WERI-Rb-1 (cell line): Measurements from ENCODE around the gene CFB.
"Not testable (repeated sequence)": the region's sequence is repeated elsewhere in the genome, so short reads cannot be mapped to it uniquely, and the experiment has no call there.

Experiments used
- DNase-seq: peaks from one replicate; pipeline ENCODE4 v3.0.0-alpha.2; 2020
- H3K27ac ChIP-seq: fragments of 250-450 bp; sonication (Bioruptor Pico); 2 replicates; pipeline ENCODE4 v1.5.1; 2020; ENCODE audit warnings: mild to moderate bottlenecking, moderate library complexity
- H3K27me3 ChIP-seq: fragments of 250-450 bp; sonication (Bioruptor Pico); 2 replicates; pipeline ENCODE4 v1.5.1; 2021; ENCODE audit warnings: mild to moderate bottlenecking, low read depth, moderate library complexity; ENCODE audit not compliant: insufficient read depth, severe bottlenecking
- H3K36me3 ChIP-seq: fragments of 250-450 bp; sonication (Bioruptor Pico); 2 replicates; pipeline ENCODE4 v1.5.1; 2020; ENCODE audit warnings: mild to moderate bottlenecking, moderate library complexity
- H3K4me3 ChIP-seq: 2 replicates; pipeline ENCODE4 v1.5.1; 2011; ENCODE audit warnings: low read depth, mild to moderate bottlenecking, control low read depth, low read length
- H3K9me3 ChIP-seq: fragments of 250-450 bp; sonication (Bioruptor Pico); 2 replicates; pipeline ENCODE4 v1.5.1; 2021; ENCODE audit warnings: mild to moderate bottlenecking, moderate library complexity; ENCODE audit not compliant: severe bottlenecking
- TF ChIP-seq, protein P1 (sequence below): IDR thresholded peaks from 2 replicates; pipeline ENCODE4 v1.5.1; 2011; ENCODE audit warnings: low read depth, mild to moderate bottlenecking, control low read depth, inconsistent platforms, low read length

CFB gene

DNA sequence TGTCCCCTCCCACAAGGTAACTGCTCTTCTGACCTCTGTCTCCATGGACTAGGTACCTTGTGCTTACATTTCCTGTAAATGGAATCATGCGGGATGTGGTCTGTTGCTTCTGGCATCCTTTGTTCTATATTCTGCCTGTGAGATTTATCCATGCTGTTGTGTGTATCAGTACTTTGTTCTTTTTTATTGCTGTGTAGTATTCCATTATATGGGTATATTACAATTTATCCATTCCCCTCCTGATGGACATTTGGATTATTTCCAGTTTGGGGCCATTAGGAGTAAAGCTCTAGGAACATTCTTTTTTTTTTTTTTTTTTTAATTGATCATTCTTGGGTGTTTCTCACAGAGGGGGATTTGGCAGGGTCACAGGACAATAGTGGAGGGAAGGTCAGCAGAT is 14.9 kb upstream of the CFB start:
- Histone ChIP-seq H3K9me3 (peaks cover 4% of the 10 kb centered on the region), H3K27me3 (no peaks in the 10 kb centered on the region), H3K36me3 (no peaks in the 10 kb centered on the region), H3K4me3 (no peak overlapping the region), H3K27ac (no peak overlapping the region)
- DNase-seq: no peak
- TF ChIP-seq, protein P1, sequence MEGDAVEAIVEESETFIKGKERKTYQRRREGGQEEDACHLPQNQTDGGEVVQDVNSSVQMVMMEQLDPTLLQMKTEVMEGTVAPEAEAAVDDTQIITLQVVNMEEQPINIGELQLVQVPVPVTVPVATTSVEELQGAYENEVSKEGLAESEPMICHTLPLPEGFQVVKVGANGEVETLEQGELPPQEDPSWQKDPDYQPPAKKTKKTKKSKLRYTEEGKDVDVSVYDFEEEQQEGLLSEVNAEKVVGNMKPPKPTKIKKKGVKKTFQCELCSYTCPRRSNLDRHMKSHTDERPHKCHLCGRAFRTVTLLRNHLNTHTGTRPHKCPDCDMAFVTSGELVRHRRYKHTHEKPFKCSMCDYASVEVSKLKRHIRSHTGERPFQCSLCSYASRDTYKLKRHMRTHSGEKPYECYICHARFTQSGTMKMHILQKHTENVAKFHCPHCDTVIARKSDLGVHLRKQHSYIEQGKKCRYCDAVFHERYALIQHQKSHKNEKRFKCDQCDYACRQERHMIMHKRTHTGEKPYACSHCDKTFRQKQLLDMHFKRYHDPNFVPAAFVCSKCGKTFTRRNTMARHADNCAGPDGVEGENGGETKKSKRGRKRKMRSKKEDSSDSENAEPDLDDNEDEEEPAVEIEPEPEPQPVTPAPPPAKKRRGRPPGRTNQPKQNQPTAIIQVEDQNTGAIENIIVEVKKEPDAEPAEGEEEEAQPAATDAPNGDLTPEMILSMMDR: no peak

DNA sequence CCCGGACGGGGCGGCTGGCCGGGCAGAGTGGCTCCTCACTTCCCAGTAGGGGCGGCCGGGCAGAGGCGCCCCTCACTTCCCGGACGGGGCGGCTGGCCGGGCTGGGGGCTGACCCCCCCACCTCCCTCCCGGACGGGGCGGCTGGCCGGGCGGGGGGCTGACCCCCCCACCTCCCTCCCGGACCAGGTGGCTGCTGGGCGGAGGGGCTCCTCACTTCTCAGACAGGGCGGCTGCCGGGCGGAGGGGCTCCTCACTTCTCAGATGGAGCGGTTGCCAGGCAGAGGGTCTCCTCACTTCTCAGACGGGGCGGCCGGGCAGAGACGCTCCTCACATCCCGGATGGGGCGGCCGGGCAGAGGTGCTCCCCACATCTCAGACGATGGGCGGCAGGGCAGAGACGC is 13.8 kb upstream of the CFB start:
- not testable (repeated sequence) for H3K36me3 ChIP-seq, H3K9me3 ChIP-seq, H3K27me3 ChIP-seq, DNase-seq, H3K27ac ChIP-seq, H3K4me3 ChIP-seq

DNA sequence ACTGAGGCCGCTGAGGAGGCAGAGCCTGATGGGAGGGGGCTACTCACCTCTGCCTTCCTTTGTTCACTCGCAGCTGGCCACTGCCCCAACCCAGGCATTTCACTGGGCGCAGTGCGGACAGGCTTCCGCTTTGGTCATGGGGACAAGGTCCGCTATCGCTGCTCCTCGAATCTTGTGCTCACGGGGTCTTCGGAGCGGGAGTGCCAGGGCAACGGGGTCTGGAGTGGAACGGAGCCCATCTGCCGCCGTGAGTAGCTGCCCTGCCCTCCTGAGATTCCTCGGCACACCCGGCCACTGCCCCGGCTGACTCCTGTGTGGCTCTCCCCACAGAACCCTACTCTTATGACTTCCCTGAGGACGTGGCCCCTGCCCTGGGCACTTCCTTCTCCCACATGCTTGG is 12.4 kb upstream of the CFB start:
- TF ChIP-seq, protein P1: no peak
- Histone ChIP-seq H3K27me3 (no peaks in the 10 kb centered on the region), H3K27ac (no peak overlapping the region), H3K4me3 (no peak overlapping the region), H3K9me3 (peaks cover 3% of the 10 kb centered on the region), H3K36me3 (no peaks in the 10 kb centered on the region)
- no peak for DNase-seq

DNA sequence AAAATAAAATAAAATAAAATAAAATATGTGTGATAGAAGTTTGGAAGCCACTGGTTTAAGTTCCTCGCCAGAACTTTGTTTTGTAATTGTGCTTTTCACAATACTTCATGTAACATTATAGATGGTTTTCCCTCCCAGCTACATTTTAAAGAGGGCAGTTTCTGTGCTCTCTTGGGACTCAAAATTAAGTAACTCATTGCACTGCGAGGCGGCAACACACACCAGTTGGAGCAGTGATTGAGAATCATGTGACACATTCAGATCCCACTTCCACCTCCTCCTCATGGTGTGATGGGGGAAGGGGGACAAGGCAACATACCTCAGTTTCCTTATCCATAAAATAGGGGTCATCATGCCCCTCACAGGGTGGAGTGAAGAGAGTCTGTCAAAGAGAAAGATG is 10.9 kb upstream of the CFB start:
- no peak overlapping the region for H3K27ac ChIP-seq
- no peak for DNase-seq
- no peaks in the 10 kb centered on the region for H3K36me3 ChIP-seq
- H3K27me3 ChIP-seq: no peaks in the 10 kb centered on the region
- TF ChIP-seq, protein P1: no peak
- no peak overlapping the region for H3K4me3 ChIP-seq
- peaks cover 3% of the 10 kb centered on the region for H3K9me3 ChIP-seq

DNA sequence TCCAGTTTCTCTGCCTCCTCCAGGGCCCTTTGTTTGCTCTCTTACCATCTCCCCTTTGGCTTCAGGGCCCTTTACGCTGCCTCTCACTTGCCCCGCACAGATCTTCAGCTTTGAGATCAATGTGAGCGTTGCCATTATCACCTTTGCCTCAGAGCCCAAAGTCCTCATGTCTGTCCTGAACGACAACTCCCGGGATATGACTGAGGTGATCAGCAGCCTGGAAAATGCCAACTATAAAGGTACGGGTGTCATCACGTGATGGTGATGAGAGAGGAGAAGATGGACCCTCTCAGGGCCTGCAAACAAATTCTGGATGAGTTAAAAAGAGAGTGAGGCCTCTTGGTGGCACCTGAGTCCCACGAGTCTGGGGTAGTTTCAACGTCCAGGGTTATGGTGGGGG is 10.1 kb upstream of the CFB start:
- no peak for DNase-seq
- no peaks in the 10 kb centered on the region for H3K27me3 ChIP-seq
- no peaks in the 10 kb centered on the region for H3K36me3 ChIP-seq
- H3K4me3 ChIP-seq: no peak overlapping the region
- TF ChIP-seq, protein P1: no peak
- peaks cover 3% of the 10 kb centered on the region for H3K9me3 ChIP-seq
- H3K27ac ChIP-seq: no peak overlapping the region

DNA sequence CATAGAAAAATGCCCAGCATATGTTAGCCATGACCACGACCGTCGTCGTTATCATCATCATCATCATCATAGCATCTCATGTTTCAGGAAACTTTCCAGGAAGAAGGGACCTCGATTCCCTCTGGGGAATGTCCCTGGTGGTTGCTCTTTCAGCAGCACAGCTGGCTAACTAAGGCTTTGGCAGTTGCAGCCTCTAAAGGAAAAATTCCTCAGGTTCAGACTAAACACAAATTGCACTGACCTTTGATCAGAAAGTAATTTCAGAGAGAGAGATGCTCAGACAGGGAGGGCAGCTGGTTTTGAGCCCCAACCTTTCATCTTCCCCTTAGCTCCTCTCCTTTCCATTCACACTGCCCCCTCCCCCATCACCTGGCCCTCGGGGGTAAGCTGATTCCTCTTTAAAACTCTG is 5.6 kb upstream of the CFB start:
- no peaks in the 10 kb centered on the region for H3K36me3 ChIP-seq
- no peak overlapping the region for H3K27ac ChIP-seq
- H3K4me3 ChIP-seq: no peak overlapping the region
- H3K27me3 ChIP-seq: no peaks in the 10 kb centered on the region
- no peak for DNase-seq
- TF ChIP-seq, protein P1: no peak
- H3K9me3 ChIP-seq: no peaks in the 10 kb centered on the region

DNA sequence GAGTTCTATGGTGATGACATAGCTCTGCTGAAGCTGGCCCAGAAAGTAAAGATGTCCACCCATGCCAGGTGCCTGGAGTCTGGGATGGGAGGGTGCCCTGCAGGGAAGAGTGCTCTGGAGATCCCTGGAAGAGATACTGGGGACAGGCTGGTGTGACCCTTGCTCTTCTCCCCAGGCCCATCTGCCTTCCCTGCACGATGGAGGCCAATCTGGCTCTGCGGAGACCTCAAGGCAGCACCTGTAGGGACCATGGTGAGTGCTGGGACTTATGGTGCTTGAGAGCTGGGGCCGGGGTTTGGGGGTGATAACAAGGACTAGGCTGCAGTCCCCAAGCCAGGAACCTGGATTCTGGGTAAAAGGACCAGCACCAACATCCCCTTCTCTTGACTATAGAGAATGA is 2.2 kb upstream of the CFB start:
- DNase-seq: no peak

More for the DNA sequence above, 2.2 kb upstream of the CFB start:
- H3K27me3 ChIP-seq: no peaks in the 10 kb centered on the region
- no peaks in the 10 kb centered on the region for H3K9me3 ChIP-seq
- TF ChIP-seq, protein P1: no peak
- H3K36me3 ChIP-seq: no peaks in the 10 kb centered on the region
- H3K27ac ChIP-seq: no peak overlapping the region
- H3K4me3 ChIP-seq: no peak overlapping the region
